ENCODE results near the gene LHFPL6.

The LHFPL6 gene

DNA sequence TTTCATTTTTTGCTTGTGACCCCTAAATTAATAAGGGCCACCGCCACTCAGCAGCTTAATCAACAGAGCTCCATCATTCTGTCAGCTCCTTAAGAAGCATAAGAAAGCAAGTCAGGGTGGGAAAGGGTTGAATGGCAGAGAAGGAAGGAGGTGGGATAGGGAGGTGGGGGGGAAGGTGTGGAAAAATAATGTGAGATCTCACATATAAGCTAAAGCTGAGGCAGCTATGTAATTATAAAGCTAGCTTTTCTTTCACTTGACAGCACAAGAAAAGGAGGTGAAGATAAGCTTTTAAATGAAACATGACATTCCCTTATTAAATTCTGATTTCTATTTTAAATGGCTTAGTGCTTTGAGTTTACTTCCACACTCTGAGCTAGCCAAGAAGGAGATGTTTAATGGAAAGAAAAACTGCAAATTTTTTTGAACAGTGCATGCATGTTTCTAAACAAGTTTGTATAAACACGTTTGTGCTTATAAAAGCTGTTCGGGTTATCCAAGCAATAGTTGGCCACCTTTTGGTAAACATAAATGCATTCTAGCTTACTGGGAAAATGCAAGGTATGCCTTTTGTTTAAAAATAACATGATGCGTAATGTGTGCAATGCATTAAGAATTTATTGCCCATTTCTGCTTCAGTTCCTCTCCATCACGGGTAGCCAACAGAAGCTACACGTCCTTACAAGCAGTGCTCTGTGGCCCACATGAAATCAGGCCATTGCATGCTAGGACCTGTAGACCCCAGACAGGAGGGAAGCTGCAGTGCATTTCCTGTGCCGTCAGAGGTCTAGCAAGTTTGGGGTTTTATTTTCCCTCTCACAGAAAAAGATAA lies 96.2 kb downstream of the LHFPL6 start:
- no peak for DNase-seq

- no peak for DNase-seq
These were observed 97.8 kb downstream of the LHFPL6 start for GRCh38 chr13:39505151-39505550.

DNA sequence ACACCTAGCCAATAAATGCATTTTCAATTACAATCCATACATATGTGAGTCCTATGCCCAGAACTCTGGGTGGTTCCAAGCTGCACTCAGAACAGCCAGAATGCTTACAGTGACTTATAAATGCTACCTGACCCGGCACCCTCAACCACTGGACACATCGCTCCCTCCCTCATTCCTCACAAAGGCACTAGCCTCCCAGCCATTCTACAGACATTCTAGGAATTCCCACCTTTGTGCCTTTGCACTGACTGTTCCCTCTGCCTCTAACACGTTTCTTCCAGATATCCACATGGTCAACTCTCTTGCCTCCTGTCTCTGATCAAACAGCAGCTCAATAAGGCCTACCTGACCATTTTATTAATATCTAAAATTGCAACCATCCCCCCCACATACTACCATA lies 99.9 kb downstream of the LHFPL6 start:
- no peak for DNase-seq

DNA sequence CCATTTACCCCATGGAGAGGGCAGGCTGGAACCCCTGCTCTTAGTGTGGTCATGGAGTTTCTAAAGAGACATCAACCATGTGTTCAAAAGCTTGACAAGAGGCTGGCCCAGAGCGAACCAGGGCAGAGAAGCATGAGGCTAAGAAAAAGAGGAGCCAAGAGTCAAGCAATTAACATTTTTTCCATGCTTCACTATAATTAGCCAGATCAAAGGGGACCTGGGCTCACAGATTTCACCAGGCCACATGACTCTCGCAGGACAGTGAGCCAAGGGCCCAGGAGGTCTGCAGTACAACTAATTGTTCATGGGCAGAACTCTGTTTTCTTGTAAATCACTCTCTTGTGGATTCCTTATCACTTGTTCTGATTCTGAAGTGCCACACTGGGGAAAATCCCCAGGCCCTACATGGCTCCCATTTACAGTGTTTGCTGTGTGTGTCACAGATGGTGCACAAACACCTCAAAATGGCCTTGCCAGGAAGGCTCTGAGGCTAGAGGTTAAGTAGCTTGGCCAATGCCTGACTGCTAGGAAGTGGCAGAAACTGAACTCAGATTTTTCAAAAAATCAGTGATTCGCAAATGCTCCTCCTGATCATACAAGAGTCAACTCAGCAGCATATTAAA lies 101.2 kb downstream of the LHFPL6 start:
- peak; percentile 23 for DNase-seq

GRCh38 chr13:39499604-39500003 lies 103.4 kb downstream of the LHFPL6 start:
- no peak for DNase-seq

- no peak for DNase-seq
These were observed 104.4 kb downstream of the LHFPL6 start for GRCh38 chr13:39498471-39499114.

DNA sequence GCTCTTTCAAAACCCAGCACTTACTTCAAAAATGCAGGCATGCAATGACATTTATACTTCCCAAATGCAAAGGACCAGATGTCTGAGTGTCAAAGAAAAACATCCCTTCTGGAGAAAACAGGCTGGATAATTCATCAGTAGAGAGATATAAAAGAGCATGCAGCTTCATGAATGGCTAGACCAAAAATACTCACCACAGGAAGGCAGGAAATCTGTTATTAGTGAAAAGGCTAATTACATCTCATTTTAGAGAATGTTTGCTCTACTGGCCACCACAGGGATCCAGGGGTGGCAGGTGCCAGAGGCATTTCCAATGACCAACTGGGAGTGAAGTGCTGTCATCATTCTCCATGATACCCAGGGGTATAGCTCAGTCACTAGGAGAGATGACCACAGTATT lies 106.5 kb downstream of the LHFPL6 start:
- no peak for DNase-seq

- no peak for DNase-seq
These were observed 108.4 kb downstream of the LHFPL6 start for GRCh38 chr13:39494633-39495032.

GRCh38 chr13:39494006-39494405 lies 109.0 kb downstream of the LHFPL6 start:
- no peak for DNase-seq

- DNase-seq, result no peak
These were observed 112.9 kb downstream of the LHFPL6 start for GRCh38 chr13:39490136-39490535.

- DNase-seq, result no peak
These were observed 116.2 kb downstream of the LHFPL6 start for GRCh38 chr13:39486758-39487157.

DNA sequence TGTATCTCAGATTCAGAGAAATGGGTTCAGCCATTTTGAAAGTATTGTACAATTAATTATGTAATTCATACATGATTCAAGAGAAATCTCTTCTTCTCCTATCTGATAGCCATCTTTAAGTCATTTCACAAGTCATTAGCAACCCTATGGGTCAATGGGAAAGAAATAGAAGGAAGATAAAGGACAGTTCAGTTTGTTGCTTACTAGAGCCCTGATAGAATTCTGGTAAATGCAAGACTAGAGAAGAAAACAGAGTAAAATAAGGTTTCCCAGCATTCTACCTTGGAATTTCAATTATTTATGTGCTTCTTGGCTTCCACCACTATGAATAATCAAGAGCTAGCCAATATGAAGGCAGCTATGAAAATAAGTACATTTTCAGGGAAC lies 117.7 kb downstream of the LHFPL6 start:
- no peak for DNase-seq

GRCh38 chr13:39484506-39485313 lies 118.3 kb downstream of the LHFPL6 start:
- no peak for DNase-seq

DNA sequence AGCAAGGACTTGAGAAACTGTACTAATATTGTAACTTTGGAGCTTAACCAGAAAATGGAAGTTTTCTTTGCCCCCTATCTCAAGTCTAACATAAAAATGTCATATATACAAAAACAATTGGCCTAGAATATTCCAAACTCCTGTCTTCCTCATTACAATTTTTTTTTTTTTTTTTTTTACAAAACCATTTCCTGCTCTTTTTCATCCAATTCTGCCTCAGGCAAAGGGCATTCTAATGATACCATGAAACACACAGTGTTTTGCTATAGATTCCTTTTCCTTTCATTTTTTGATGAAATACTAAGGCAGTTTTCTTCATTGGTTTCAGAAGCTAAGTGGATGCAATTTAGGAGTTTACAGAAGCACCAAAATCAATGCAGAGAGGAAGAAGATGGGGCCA lies 119.7 kb downstream of the LHFPL6 start:
- no peak for DNase-seq

GRCh38 chr13:39481491-39481890 lies 121.5 kb downstream of the LHFPL6 start:
- DNase-seq, result no peak

DNA sequence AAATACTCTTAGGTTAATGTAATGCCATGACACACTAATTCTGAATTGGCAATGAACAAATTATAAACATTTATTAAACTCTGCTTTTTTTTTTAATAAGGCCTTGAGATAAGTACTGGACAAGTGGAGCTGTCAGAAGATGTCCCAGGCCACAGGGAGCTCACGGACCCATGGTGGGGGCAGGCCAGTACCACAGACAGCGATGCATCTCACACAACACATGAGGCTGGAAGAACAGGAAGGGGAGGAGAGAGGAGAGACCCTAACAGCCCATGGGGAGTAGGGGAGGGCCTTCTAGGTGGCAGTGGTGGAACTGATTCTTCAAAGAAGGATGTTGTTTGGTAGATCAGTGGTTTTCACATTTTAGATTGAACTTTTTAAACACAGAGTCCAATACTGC lies 128.4 kb downstream of the LHFPL6 start:
- DNase-seq, result no peak

- no peak for DNase-seq
These were observed 133.3 kb downstream of the LHFPL6 start for GRCh38 chr13:39469676-39470075.

- no peak for DNase-seq
These were observed 134.7 kb downstream of the LHFPL6 start for GRCh38 chr13:39468306-39468705.

DNA sequence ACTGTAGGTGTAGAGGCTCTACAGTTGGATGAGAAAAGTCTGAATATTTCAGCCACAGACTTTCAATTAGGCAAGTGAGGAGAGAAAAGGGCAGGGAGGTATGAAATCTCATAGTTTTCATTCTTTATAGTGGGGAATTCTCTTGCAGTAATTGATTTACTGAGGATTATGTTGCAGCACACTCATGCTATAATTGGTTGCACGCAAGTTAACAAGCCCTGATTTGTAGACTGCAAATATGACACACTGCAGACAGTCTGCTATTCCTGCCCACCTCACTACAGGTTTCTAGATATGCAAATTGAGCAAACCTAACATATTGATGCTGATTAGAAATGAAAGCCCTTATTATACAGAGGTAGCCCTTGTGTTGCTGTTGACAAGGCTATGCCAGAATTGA lies 139.4 kb downstream of the LHFPL6 start:
- no peak for DNase-seq

- no peak for DNase-seq
These were observed 140.1 kb downstream of the LHFPL6 start for GRCh38 chr13:39462906-39463305.

GRCh38 chr13:39462428-39462827 lies 140.6 kb downstream of the LHFPL6 start:
- DNase-seq, result no peak

- DNase-seq, result no peak
These were observed 141.2 kb downstream of the LHFPL6 start for GRCh38 chr13:39461685-39462266.

- DNase-seq, result no peak
These were observed 145.7 kb downstream of the LHFPL6 start for GRCh38 chr13:39457274-39457673.
